Measurements from ENCODE around the gene HLCS. TPM values are rescaled to one million over a fixed set of nuclear protein-coding genes. Genes with fewer than 3 reads are reported as not detected.
A peak's percentile ranks its signal among the peaks of the same experiment; 100 is the strongest.
"Not testable (repeated sequence)": the region's sequence is repeated elsewhere in the genome, so short reads cannot be mapped to it uniquely, and the experiment has no call there.

The HLCS gene
- total RNA-seq, 1 donor from 2014 or later = 25.0 TPM

- no peaks in the 10 kb centered on the region for H3K9me3 Mint-ChIP-seq
- Histone ChIP-seq H3K9me3 (ENCODE audit: low read depth) (no peaks in the 10 kb centered on the region), H4K20me1 (ENCODE audit: low read depth) (no peaks in the 10 kb centered on the region), H3K27ac (no peak overlapping the region), H3K79me2 (ENCODE audit: low read depth) (no peaks in the 10 kb centered on the region), H3K36me3 (no peaks in the 10 kb centered on the region), H2AFZ (replicated peaks) (no peak overlapping the region), H3F3A (ENCODE audit: low read depth) (peaks cover 20% of the 10 kb centered on the region), H3K4me1 (peaks cover 10% of the 10 kb centered on the region), H3K4me3 (no peak overlapping the region), H3K9ac (no peak overlapping the region), H3K4me2 (no peak overlapping the region), H3K27me3 (peaks cover 37% of the 10 kb centered on the region)
- no peak for TF ChIP-seq EZH2phosphoT487 (IDR thresholded peaks at IDR 0.05)
- TF ChIP-seq EZH2 (IDR thresholded peaks at IDR 0.05) = no peak
- no peak for TF ChIP-seq CTCF (IDR thresholded peaks at IDR 0.05)
- DNase-seq (ENCODE audit: low spot score) = no peak
- H3K27ac Mint-ChIP-seq = peak overlapping the region; percentile 55
- H3K27me3 Mint-ChIP-seq (ENCODE audit: insufficient read depth, low read depth) = peaks cover 14% of the 10 kb centered on the region
- no peak overlapping the region for H3K4me3 Mint-ChIP-seq
- H3K36me3 Mint-ChIP-seq = no peaks in the 10 kb centered on the region
- peaks cover 20% of the 10 kb centered on the region for H3K4me1 Mint-ChIP-seq
Measured at GRCh38 chr21:37001441-37001840, 35.0 kb upstream of the HLCS start.

- no peak for DNase-seq (ENCODE audit: low spot score)
- peaks cover 20% of the 10 kb centered on the region for H3F3A ChIP-seq (ENCODE audit: low read depth)
- no peaks in the 10 kb centered on the region for H4K20me1 ChIP-seq (ENCODE audit: low read depth)
- no peaks in the 10 kb centered on the region for H3K36me3 ChIP-seq
- H3K4me1 Mint-ChIP-seq = peaks cover 20% of the 10 kb centered on the region
- no peak overlapping the region for H3K4me3 Mint-ChIP-seq
- no peak overlapping the region for H3K9ac ChIP-seq
- no peaks in the 10 kb centered on the region for H3K9me3 Mint-ChIP-seq
- H3K79me2 ChIP-seq (ENCODE audit: low read depth) = no peaks in the 10 kb centered on the region
- H3K27me3 Mint-ChIP-seq (ENCODE audit: insufficient read depth, low read depth) = peaks cover 12% of the 10 kb centered on the region
- no peak overlapping the region for H3K4me2 ChIP-seq
- H3K27ac Mint-ChIP-seq = peak overlapping the region; percentile 44
- no peaks in the 10 kb centered on the region for H3K36me3 Mint-ChIP-seq
- H3K27me3 ChIP-seq = peaks cover 26% of the 10 kb centered on the region
- H3K9me3 ChIP-seq (ENCODE audit: low read depth) = no peaks in the 10 kb centered on the region
- no peak overlapping the region for H3K4me3 ChIP-seq
- TF ChIP-seq EZH2phosphoT487 (IDR thresholded peaks at IDR 0.05) = no peak
- no peak for TF ChIP-seq CTCF (IDR thresholded peaks at IDR 0.05)
- TF ChIP-seq EZH2 (IDR thresholded peaks at IDR 0.05) = no peak
- no peak overlapping the region for H2AFZ ChIP-seq (replicated peaks)
- H3K27ac ChIP-seq = no peak overlapping the region
- H3K4me1 ChIP-seq = peaks cover 10% of the 10 kb centered on the region
Measured at GRCh38 chr21:37000381-37000780, 33.9 kb upstream of the HLCS start.

- no peak overlapping the region for H3K4me3 Mint-ChIP-seq
- no peak for TF ChIP-seq CTCF (IDR thresholded peaks at IDR 0.05)
- TF ChIP-seq EZH2phosphoT487 (IDR thresholded peaks at IDR 0.05) = no peak
- no peak for TF ChIP-seq EZH2 (IDR thresholded peaks at IDR 0.05)
- no peak overlapping the region for H3K4me3 ChIP-seq
- H3K4me2 ChIP-seq = no peak overlapping the region
- H3K36me3 Mint-ChIP-seq = no peaks in the 10 kb centered on the region
- H2AFZ ChIP-seq (replicated peaks) = no peak overlapping the region
- peaks cover 16% of the 10 kb centered on the region for H3F3A ChIP-seq (ENCODE audit: low read depth)
- no peaks in the 10 kb centered on the region for H3K9me3 ChIP-seq (ENCODE audit: low read depth)
- H3K9me3 Mint-ChIP-seq = no peaks in the 10 kb centered on the region
- H3K27ac Mint-ChIP-seq = peak overlapping the region; percentile 51
- H3K9ac ChIP-seq = no peak overlapping the region
- H3K4me1 Mint-ChIP-seq = peaks cover 20% of the 10 kb centered on the region
- H3K27me3 Mint-ChIP-seq (ENCODE audit: insufficient read depth, low read depth) = peaks cover 8% of the 10 kb centered on the region
- peaks cover 10% of the 10 kb centered on the region for H3K4me1 ChIP-seq
- no peaks in the 10 kb centered on the region for H4K20me1 ChIP-seq (ENCODE audit: low read depth)
- no peak for DNase-seq (ENCODE audit: low spot score)
- H3K36me3 ChIP-seq = no peaks in the 10 kb centered on the region
- H3K27me3 ChIP-seq = peaks cover 16% of the 10 kb centered on the region
- H3K79me2 ChIP-seq (ENCODE audit: low read depth) = no peaks in the 10 kb centered on the region
- H3K27ac ChIP-seq = no peak overlapping the region
Measured at GRCh38 chr21:36999131-36999898, 32.8 kb upstream of the HLCS start.

DNA sequence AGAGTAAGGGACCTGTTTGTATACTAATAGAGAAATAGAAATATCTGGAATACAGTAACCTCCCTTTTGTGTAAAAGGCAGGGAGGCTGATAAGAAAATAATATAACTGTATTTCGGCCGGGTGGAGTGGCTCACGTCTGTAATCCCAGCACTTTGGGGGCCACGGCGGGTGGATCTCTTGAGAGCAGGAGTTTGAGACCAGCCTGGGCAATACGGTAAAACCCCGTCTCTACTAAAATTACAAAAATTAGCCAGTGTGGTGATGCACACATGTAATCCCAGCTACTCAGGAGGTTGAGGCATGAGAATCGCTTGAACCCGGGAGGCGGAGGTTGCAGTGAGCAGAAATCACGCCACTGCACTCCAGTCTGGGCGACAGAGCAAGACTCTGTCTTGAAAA, 28.8 kb upstream of the HLCS start:
- H3K9me3 ChIP-seq (ENCODE audit: low read depth); H3K4me2 ChIP-seq; DNase-seq (ENCODE audit: low spot score); H3K36me3 Mint-ChIP-seq; H3K27me3 Mint-ChIP-seq (ENCODE audit: insufficient read depth, low read depth); H4K20me1 ChIP-seq (ENCODE audit: low read depth); H3K4me3 Mint-ChIP-seq; H3K79me2 ChIP-seq (ENCODE audit: low read depth); H3K27ac Mint-ChIP-seq; H3K9ac ChIP-seq; H3K27me3 ChIP-seq; H3K27ac ChIP-seq; H3K4me3 ChIP-seq; H2AFZ ChIP-seq (replicated peaks); H3K9me3 Mint-ChIP-seq; H3K36me3 ChIP-seq: not testable (repeated sequence)
- peaks cover 14% of the 10 kb centered on the region for H3F3A ChIP-seq (ENCODE audit: low read depth)
- H3K4me1 Mint-ChIP-seq = peaks cover 10% of the 10 kb centered on the region
- peaks cover 15% of the 10 kb centered on the region for H3K4me1 ChIP-seq
